OCI-M1 (cell line): ENCODE data around the gene GRIK4.
"Not testable (repeated sequence)": the region's sequence is repeated elsewhere in the genome, so short reads cannot be mapped to it uniquely, and the experiment has no call there.

Experiments used
- DNase-seq: peaks from one replicate; lab custom pipeline; 2025; lab: John Stamatoyannopoulos, UW

GRIK4 gene

GRCh38 chr11:121004206-121004840 is 492.8 kb downstream of the GRIK4 start:
- no peak for DNase-seq

GRCh38 chr11:121006922-121007321 is 495.4 kb downstream of the GRIK4 start:
- no peak for DNase-seq

GRCh38 chr11:121008551-121008950 is 497.0 kb downstream of the GRIK4 start:
- no peak for DNase-seq

GRCh38 chr11:121012091-121012490 is 500.5 kb downstream of the GRIK4 start:
- no peak for DNase-seq

- no peak for DNase-seq
These were observed 507.2 kb downstream of the GRIK4 start for GRCh38 chr11:121018746-121019145.

- DNase-seq, result not testable (repeated sequence)
These were observed 510.2 kb downstream of the GRIK4 start for GRCh38 chr11:121021718-121022117.

GRCh38 chr11:121023848-121024751 is 512.6 kb downstream of the GRIK4 start, which contains the start of gene TBCEL:
TBCEL (plus strand) TSS chr11:121024102; CDS start chr11:121045691, 21,589 bp downstream.
- peak; percentile 96 for DNase-seq

- DNase-seq, result no peak
These were observed 513.4 kb downstream of the GRIK4 start for GRCh38 chr11:121024989-121025388.

- no peak for DNase-seq
These were observed 517.6 kb downstream of the GRIK4 start for GRCh38 chr11:121029153-121029552.

GRCh38 chr11:121029813-121030445 is 518.4 kb downstream of the GRIK4 start:
- no peak for DNase-seq

- DNase-seq, result no peak
These were observed 519.6 kb downstream of the GRIK4 start for GRCh38 chr11:121031167-121031566.

- DNase-seq, result not testable (repeated sequence)
These were observed 520.1 kb downstream of the GRIK4 start for GRCh38 chr11:121031648-121032047.

GRCh38 chr11:121032546-121032945 is 521.0 kb downstream of the GRIK4 start:
- peak; percentile 67 for DNase-seq

- DNase-seq, result no peak
These were observed 522.1 kb downstream of the GRIK4 start for GRCh38 chr11:121033635-121034034.

- no peak for DNase-seq
These were observed 523.7 kb downstream of the GRIK4 start for GRCh38 chr11:121035169-121035755.

GRCh38 chr11:121035780-121036179 is 524.2 kb downstream of the GRIK4 start:
- peak; percentile 84 for DNase-seq

- peak; percentile 34 for DNase-seq
These were observed 525.5 kb downstream of the GRIK4 start for GRCh38 chr11:121037016-121037415.
